Limb (tissue), 2 donors: ENCODE measurements around the gene TTC21B.
"Not testable (repeated sequence)": the region's sequence is repeated elsewhere in the genome, so short reads cannot be mapped to it uniquely, and the experiment has no call there.

Experiments used
- DNase-seq, 2 donors: peaks; one replicate each; pipeline ENCODE4 v3.0.0-alpha.2; 2016; ENCODE audit errors: extremely low spot score in 2 of 2

TTC21B gene

GRCh38 chr2:165953655-165954606 lies at the start of gene TTC21B:
Gene TTC21B, minus strand, starts transcription at chr2:165953776. Its CDS starts 71 bp downstream, at chr2:165953705.
- DNase-seq, result peak; percentile 95 to 98

GRCh38 chr2:166000401-166000800 lies 46.8 kb upstream of the TTC21B start:
- DNase-seq, result no peak

- no peak for DNase-seq
Observed at GRCh38 chr2:165990846-165991245, 37.3 kb upstream of the TTC21B start.

- no peak for DNase-seq
Observed at GRCh38 chr2:165989851-165990250, 36.3 kb upstream of the TTC21B start.

GRCh38 chr2:165985120-165985519 lies 31.5 kb upstream of the TTC21B start:
- DNase-seq, result no peak

- DNase-seq, result not testable (repeated sequence)
Observed at GRCh38 chr2:165972161-165972560, 18.6 kb upstream of the TTC21B start.

GRCh38 chr2:165970663-165971062 lies 17.1 kb upstream of the TTC21B start:
- no peak for DNase-seq

GRCh38 chr2:165969227-165969626 lies 15.7 kb upstream of the TTC21B start:
- no peak for DNase-seq

- DNase-seq, result no peak
Observed at GRCh38 chr2:165967746-165968145, 14.2 kb upstream of the TTC21B start.

- no peak for DNase-seq
Observed at GRCh38 chr2:165961818-165962217, 8.2 kb upstream of the TTC21B start.

- no peak for DNase-seq
Observed at GRCh38 chr2:165959371-165959770, 5.8 kb upstream of the TTC21B start.

- DNase-seq, result no peak
Observed at GRCh38 chr2:165958313-165958960, 4.9 kb upstream of the TTC21B start.

- no peak for DNase-seq
Observed at GRCh38 chr2:165957030-165957675, 3.6 kb upstream of the TTC21B start.

GRCh38 chr2:165953306-165953654 lies 296 bp downstream of the TTC21B start:
- DNase-seq, result no peak

GRCh38 chr2:165952741-165953211 lies 800 bp downstream of the TTC21B start:
- no peak for DNase-seq

- no peak for DNase-seq
Observed at GRCh38 chr2:165952085-165952484, 1.5 kb downstream of the TTC21B start.

GRCh38 chr2:165950438-165950837 lies 3.1 kb downstream of the TTC21B start:
- no peak for DNase-seq

- no peak for DNase-seq
Observed at GRCh38 chr2:165941827-165942226, 11.7 kb downstream of the TTC21B start.

- DNase-seq, result no peak
Observed at GRCh38 chr2:165938237-165938636, 15.3 kb downstream of the TTC21B start.

GRCh38 chr2:165933211-165933910 lies 20.2 kb downstream of the TTC21B start:
- DNase-seq, result no peak

GRCh38 chr2:165927774-165928173 lies 25.8 kb downstream of the TTC21B start:
- no peak for DNase-seq
